ENCODE results near the gene B9D2. TPM values are rescaled to one million over a fixed set of nuclear protein-coding genes. Genes with fewer than 3 reads are reported as not detected.
A peak's percentile ranks its signal among the peaks of the same experiment; 100 is the strongest.

B9D2 gene
- polyA plus RNA-seq, 1 donor from 2014 or later: 10.5 TPM

GRCh38 chr19:41332468-41332867, 31.5 kb downstream of the B9D2 start:
- Mint-ChIP-seq H3K4me1 (peaks cover 28 to 38% (median 37%) of the 10 kb centered on the region in 3 donors), H3K27me3 (peaks cover 2% of the 10 kb centered on the region), H3K36me3 (peaks cover 4% of the 10 kb centered on the region), H3K9me3 (no peaks in the 10 kb centered on the region), H3K27ac (peak overlapping the region in 2 of 3 donors; percentile 85 to 94), H3K4me3 (peak overlapping the region in 2 of 4 donors; percentile 29 to 37)

- Mint-ChIP-seq H3K27me3 (peaks cover 3% of the 10 kb centered on the region), H3K4me1 (peaks cover 30 to 40% (median 39%) of the 10 kb centered on the region in 3 donors), H3K9me3 (no peaks in the 10 kb centered on the region), H3K36me3 (peaks cover 4% of the 10 kb centered on the region), H3K27ac (peak overlapping the region in 2 of 3 donors; percentile 85 to 94), H3K4me3 (peak overlapping the region in 2 of 4 donors; percentile 29 to 30)
These were observed 31.9 kb downstream of the B9D2 start for GRCh38 chr19:41332000-41332399.

GRCh38 chr19:41330946-41331678, 32.8 kb downstream of the B9D2 start:
- H3K36me3 Mint-ChIP-seq: peaks cover 4% of the 10 kb centered on the region
- peaks cover 38 to 46% (median 45%) of the 10 kb centered on the region in 3 donors for H3K4me1 Mint-ChIP-seq
- peaks cover 3% of the 10 kb centered on the region for H3K27me3 Mint-ChIP-seq
- H3K9me3 Mint-ChIP-seq: no peaks in the 10 kb centered on the region
- peak overlapping the region in 1 of 3 donors; percentile 85 for H3K27ac Mint-ChIP-seq
- no peak overlapping the region for H3K4me3 Mint-ChIP-seq

GRCh38 chr19:41330481-41330880, 33.5 kb downstream of the B9D2 start:
- Mint-ChIP-seq H3K27ac (peak overlapping the region in 2 of 3 donors; percentile 75 to 87), H3K4me3 (peak overlapping the region in 2 of 4 donors; percentile 78 to 85), H3K36me3 (peaks cover 4% of the 10 kb centered on the region), H3K27me3 (peaks cover 3% of the 10 kb centered on the region), H3K4me1 (peaks cover 39 to 46% (median 43%) of the 10 kb centered on the region in 3 donors), H3K9me3 (no peaks in the 10 kb centered on the region)

GRCh38 chr19:41328842-41329225, 35.1 kb downstream of the B9D2 start:
- Mint-ChIP-seq H3K27ac (peak overlapping the region; percentile 85 to 98 (median 95)), H3K4me3 (peak overlapping the region; percentile 81 to 93 (median 88)), H3K36me3 (peaks cover 4% of the 10 kb centered on the region), H3K4me1 (peaks cover 41 to 51% (median 45%) of the 10 kb centered on the region in 3 donors), H3K27me3 (peaks cover 3% of the 10 kb centered on the region), H3K9me3 (no peaks in the 10 kb centered on the region)

GRCh38 chr19:41328157-41328841, 35.6 kb downstream of the B9D2 start:
- H3K36me3 Mint-ChIP-seq: peaks cover 2% of the 10 kb centered on the region

GRCh38 chr19:41327576-41328156, 36.3 kb downstream of the B9D2 start:
- Mint-ChIP-seq H3K36me3 (peaks cover 2% of the 10 kb centered on the region), H3K4me1 (peaks cover 38 to 49% (median 49%) of the 10 kb centered on the region in 3 donors), H3K4me3 (peak overlapping the region; percentile 81 to 93 (median 88))

More at GRCh38 chr19:41328157-41328841, 35.6 kb downstream of the B9D2 start:
- Mint-ChIP-seq H3K4me3 (peak overlapping the region; percentile 81 to 93 (median 88)), H3K27ac (peak overlapping the region; percentile 85 to 98 (median 95)), H3K27me3 (peaks cover 3% of the 10 kb centered on the region), H3K4me1 (peaks cover 41 to 49% (median 45%) of the 10 kb centered on the region in 3 donors), H3K9me3 (no peaks in the 10 kb centered on the region)

GRCh38 chr19:41327076-41327575, 36.8 kb downstream of the B9D2 start:
- H3K9me3 Mint-ChIP-seq: no peaks in the 10 kb centered on the region
- H3K36me3 Mint-ChIP-seq: peaks cover 2% of the 10 kb centered on the region
- H3K27ac Mint-ChIP-seq: peak overlapping the region; percentile 85 to 98 (median 95)
- peak overlapping the region; percentile 73 to 91 (median 85) for H3K4me3 Mint-ChIP-seq
- H3K27me3 Mint-ChIP-seq: peaks cover 3% of the 10 kb centered on the region
- peaks cover 33 to 50% (median 50%) of the 10 kb centered on the region in 3 donors for H3K4me1 Mint-ChIP-seq

More at GRCh38 chr19:41327576-41328156, 36.3 kb downstream of the B9D2 start:
- H3K9me3 Mint-ChIP-seq: no peaks in the 10 kb centered on the region
- peaks cover 3% of the 10 kb centered on the region for H3K27me3 Mint-ChIP-seq
- H3K27ac Mint-ChIP-seq: peak overlapping the region; percentile 85 to 98 (median 95)

- Mint-ChIP-seq H3K4me3 (peak overlapping the region; percentile 73 to 91 (median 85)), H3K9me3 (no peaks in the 10 kb centered on the region), H3K27me3 (peaks cover 3% of the 10 kb centered on the region), H3K4me1 (peaks cover 33 to 48% (median 47%) of the 10 kb centered on the region in 3 donors), H3K36me3 (peaks cover 2% of the 10 kb centered on the region), H3K27ac (peak overlapping the region; percentile 85 to 98 (median 95))
These were observed 37.8 kb downstream of the B9D2 start for GRCh38 chr19:41325947-41326706.

GRCh38 chr19:41325640-41325946, 38.4 kb downstream of the B9D2 start:
- Mint-ChIP-seq H3K4me3 (peak overlapping the region in 1 of 4 donors; percentile 59), H3K4me1 (peaks cover 33 to 48% (median 47%) of the 10 kb centered on the region in 3 donors), H3K9me3 (no peaks in the 10 kb centered on the region), H3K27ac (peak overlapping the region; percentile 78 to 99 (median 95)), H3K36me3 (peaks cover 2% of the 10 kb centered on the region), H3K27me3 (peaks cover 3% of the 10 kb centered on the region)

GRCh38 chr19:41324921-41325639, 38.9 kb downstream of the B9D2 start:
- H3K4me3 Mint-ChIP-seq: peak overlapping the region in 3 of 4 donors; percentile 59 to 84 (median 76)
- H3K27me3 Mint-ChIP-seq: peaks cover 3% of the 10 kb centered on the region
- peaks cover 2% of the 10 kb centered on the region for H3K36me3 Mint-ChIP-seq
- no peaks in the 10 kb centered on the region for H3K9me3 Mint-ChIP-seq
- H3K4me1 Mint-ChIP-seq: peaks cover 33 to 45% (median 44%) of the 10 kb centered on the region in 3 donors
- peak overlapping the region; percentile 89 to 99 (median 95) for H3K27ac Mint-ChIP-seq

- H3K27me3 Mint-ChIP-seq: peaks cover 3% of the 10 kb centered on the region
- H3K9me3 Mint-ChIP-seq: no peaks in the 10 kb centered on the region
- peaks cover 33 to 45% (median 44%) of the 10 kb centered on the region in 3 donors for H3K4me1 Mint-ChIP-seq
- H3K36me3 Mint-ChIP-seq: peaks cover 2% of the 10 kb centered on the region
- H3K4me3 Mint-ChIP-seq: peak overlapping the region in 3 of 4 donors; percentile 29 to 84 (median 59)
- H3K27ac Mint-ChIP-seq: peak overlapping the region; percentile 89 to 99 (median 95)
These were observed 39.7 kb downstream of the B9D2 start for GRCh38 chr19:41324231-41324702.

- Mint-ChIP-seq H3K27ac (peak overlapping the region; percentile 89 to 99 (median 95)), H3K9me3 (no peaks in the 10 kb centered on the region), H3K4me1 (peaks cover 29 to 38% (median 37%) of the 10 kb centered on the region in 3 donors), H3K4me3 (no peak overlapping the region), H3K27me3 (peaks cover 3% of the 10 kb centered on the region), H3K36me3 (peaks cover 2% of the 10 kb centered on the region)
These were observed 40.4 kb downstream of the B9D2 start for GRCh38 chr19:41323430-41324125.

Data from IgD-negative memory B cell (primary cell).